ENCODE data around the gene ERICH6B. TPM values are rescaled to one million over a fixed set of nuclear protein-coding genes. Genes with fewer than 3 reads are reported as not detected.

The ERICH6B gene
- total RNA-seq, 1 experiment from 2014 or later = not detected

DNA sequence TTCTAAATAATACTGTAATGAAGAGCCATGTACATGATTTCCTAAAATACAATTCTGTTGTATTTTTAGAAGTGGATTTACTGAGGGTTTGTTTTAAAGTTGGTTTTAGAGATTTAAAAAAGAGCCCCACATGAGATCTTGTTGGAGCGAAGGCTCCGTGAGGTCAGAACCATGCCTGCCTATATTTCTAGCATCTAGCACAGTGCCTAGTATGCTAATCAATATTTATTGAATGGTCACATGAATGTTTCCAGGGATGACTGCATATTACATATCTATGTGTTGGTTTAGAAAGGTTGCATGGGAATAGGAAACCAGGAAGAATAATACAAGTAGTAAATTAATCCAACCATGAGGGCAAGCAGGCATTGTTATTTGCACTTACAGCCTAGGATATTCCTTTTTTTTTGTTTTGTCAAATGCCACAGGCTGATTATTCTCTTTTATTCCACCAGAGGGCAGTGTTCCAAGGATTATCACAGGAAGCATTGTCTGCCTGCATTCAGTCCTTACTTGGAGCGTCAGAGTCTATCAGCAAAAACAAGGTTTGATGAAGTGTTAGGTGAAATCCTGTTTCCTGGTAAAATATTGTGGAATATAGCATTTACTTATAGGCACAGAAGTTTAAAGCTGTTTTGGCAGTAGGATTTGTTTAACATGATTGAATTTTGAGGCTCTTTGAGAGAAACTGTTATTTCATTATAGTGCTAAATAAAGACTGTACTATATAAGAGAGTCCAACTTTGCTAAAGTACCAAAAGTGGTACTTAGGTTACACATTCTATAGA lies 104.0 kb downstream of the ERICH6B start:
- H3K36me3 ChIP-seq (ENCODE audit: low read depth, low read length) = peaks cover 13% of the 10 kb centered on the region
- H3K4me3 ChIP-seq (ENCODE audit: low read length) = peak overlapping the region; percentile 28; the same call in 1 of the 2 replicates
- ATAC-seq (peak; percentile 65), DNase-seq (peak; percentile 77)
- H3K9me3 ChIP-seq (ENCODE audit: low read length) = no peaks in the 10 kb centered on the region
- BruUV-seq (replicated peaks) = TSS peak; percentile 44
- H3K9me2 ChIP-seq (replicated peaks; ENCODE audit: low read length) = no peaks in the 10 kb centered on the region
- peaks cover 4% of the 10 kb centered on the region for H3F3A ChIP-seq (ENCODE audit: low read length, unreplicated experiment)
- no peaks in the 10 kb centered on the region for H3K79me2 ChIP-seq (ENCODE audit: low read length)
- POLR2A ChIA-PET (ENCODE audit: unreplicated experiment) = no interaction called here
- intact Hi-C loops (cut with micrococcal nuclease) = loop anchor here (1.0 kb wide), 1 partner anchor 207 kb away; no protein-coding TSS in a partner anchor
- H3K4me2 ChIP-seq (ENCODE audit: low read length) = peak overlapping the region; percentile 70
- no peaks in the 10 kb centered on the region for H4K20me1 ChIP-seq (ENCODE audit: low read length)
- TF ChIP-seq, protein P1, sequence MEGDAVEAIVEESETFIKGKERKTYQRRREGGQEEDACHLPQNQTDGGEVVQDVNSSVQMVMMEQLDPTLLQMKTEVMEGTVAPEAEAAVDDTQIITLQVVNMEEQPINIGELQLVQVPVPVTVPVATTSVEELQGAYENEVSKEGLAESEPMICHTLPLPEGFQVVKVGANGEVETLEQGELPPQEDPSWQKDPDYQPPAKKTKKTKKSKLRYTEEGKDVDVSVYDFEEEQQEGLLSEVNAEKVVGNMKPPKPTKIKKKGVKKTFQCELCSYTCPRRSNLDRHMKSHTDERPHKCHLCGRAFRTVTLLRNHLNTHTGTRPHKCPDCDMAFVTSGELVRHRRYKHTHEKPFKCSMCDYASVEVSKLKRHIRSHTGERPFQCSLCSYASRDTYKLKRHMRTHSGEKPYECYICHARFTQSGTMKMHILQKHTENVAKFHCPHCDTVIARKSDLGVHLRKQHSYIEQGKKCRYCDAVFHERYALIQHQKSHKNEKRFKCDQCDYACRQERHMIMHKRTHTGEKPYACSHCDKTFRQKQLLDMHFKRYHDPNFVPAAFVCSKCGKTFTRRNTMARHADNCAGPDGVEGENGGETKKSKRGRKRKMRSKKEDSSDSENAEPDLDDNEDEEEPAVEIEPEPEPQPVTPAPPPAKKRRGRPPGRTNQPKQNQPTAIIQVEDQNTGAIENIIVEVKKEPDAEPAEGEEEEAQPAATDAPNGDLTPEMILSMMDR (conservative IDR thresholded peaks at IDR 0.05; ENCODE audit: low read depth, low read length) = peak; percentile 83
- TF ChIP-seq EZH2 (IDR thresholded peaks at IDR 0.05; ENCODE audit: low read length, unreplicated experiment) = no peak
- no peak for TF ChIP-seq EZH2phosphoT487 (IDR thresholded peaks at IDR 0.05; ENCODE audit: borderline replicate concordance, low read length)
- peak overlapping the region; percentile 94 for H3K27ac ChIP-seq (ENCODE audit: low read length)
- peaks cover 15% of the 10 kb centered on the region for H3K4me1 ChIP-seq (ENCODE audit: insufficient read depth, low read length)
- no peak overlapping the region for H2AFZ ChIP-seq (ENCODE audit: low read length)
- CTCF ChIA-PET = no interaction called here
- no peaks in the 10 kb centered on the region for H3K27me3 ChIP-seq (ENCODE audit: low read length)
- peak overlapping the region; percentile 58 for H3K9ac ChIP-seq (ENCODE audit: low read length)

DNA sequence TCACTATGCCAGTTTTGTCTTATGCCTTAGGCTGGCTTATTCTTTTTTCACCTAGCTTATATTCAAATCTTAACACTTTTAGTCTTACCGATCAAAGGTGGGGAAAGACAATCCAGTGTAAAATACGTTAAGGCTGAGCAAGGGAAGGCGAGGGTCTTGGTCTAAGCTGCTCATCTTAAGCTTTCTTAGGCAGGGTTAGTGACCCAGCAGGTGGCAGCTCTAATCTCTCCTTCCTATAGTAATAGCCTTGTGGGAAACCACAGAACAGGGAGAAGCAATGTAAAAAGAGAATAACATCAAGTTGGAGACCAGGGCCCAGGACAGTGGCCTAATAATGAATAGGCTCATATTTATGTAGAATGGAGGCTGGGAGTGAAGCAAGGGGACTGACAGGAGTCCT lies 104.9 kb downstream of the ERICH6B start:
- H3K27me3 ChIP-seq (ENCODE audit: low read length) = no peaks in the 10 kb centered on the region
- H3K4me2 ChIP-seq (ENCODE audit: low read length) = no peak overlapping the region
- peaks cover 15% of the 10 kb centered on the region for H3K4me1 ChIP-seq (ENCODE audit: insufficient read depth, low read length)
- no peak overlapping the region for H3K4me3 ChIP-seq (ENCODE audit: low read length)
- TF ChIP-seq EZH2phosphoT487 (IDR thresholded peaks at IDR 0.05; ENCODE audit: borderline replicate concordance, low read length) (no peak), EZH2 (IDR thresholded peaks at IDR 0.05; ENCODE audit: low read length, unreplicated experiment) (no peak)
- TF ChIP-seq, protein P1 (conservative IDR thresholded peaks at IDR 0.05; ENCODE audit: low read depth, low read length) = no peak
- H3K27ac ChIP-seq (ENCODE audit: low read length) = no peak overlapping the region
- intact Hi-C loops (cut with micrococcal nuclease) = loop anchor here (1.0 kb wide), 1 partner anchor 208 kb away; no protein-coding TSS in a partner anchor
- ChIA-PET POLR2A (ENCODE audit: unreplicated experiment) (no interaction called here), CTCF (interaction anchor here (0.6 kb wide), 1 partner anchor 23 kb away, joined by 3 read pairs; no protein-coding TSS in a partner anchor)
- H3K9ac ChIP-seq (ENCODE audit: low read length) = no peak overlapping the region
- H4K20me1 ChIP-seq (ENCODE audit: low read length) = no peaks in the 10 kb centered on the region
- peaks cover 7% of the 10 kb centered on the region; the same call in 1 of the 2 replicates for H3K36me3 ChIP-seq (ENCODE audit: low read depth, low read length)
- H2AFZ ChIP-seq (ENCODE audit: low read length) = no peak overlapping the region
- ATAC-seq = 0 out of 2 replicates have a peak, but pooled peaks have one; percentile 11
- H3F3A ChIP-seq (ENCODE audit: low read length, unreplicated experiment) = peaks cover 4% of the 10 kb centered on the region
- no peaks in the 10 kb centered on the region for H3K9me3 ChIP-seq (ENCODE audit: low read length)
- DNase-seq = no peak
- no peaks in the 10 kb centered on the region for H3K9me2 ChIP-seq (replicated peaks; ENCODE audit: low read length)
- no TSS peak for BruUV-seq (replicated peaks)
- H3K79me2 ChIP-seq (ENCODE audit: low read length) = no peaks in the 10 kb centered on the region

DNA sequence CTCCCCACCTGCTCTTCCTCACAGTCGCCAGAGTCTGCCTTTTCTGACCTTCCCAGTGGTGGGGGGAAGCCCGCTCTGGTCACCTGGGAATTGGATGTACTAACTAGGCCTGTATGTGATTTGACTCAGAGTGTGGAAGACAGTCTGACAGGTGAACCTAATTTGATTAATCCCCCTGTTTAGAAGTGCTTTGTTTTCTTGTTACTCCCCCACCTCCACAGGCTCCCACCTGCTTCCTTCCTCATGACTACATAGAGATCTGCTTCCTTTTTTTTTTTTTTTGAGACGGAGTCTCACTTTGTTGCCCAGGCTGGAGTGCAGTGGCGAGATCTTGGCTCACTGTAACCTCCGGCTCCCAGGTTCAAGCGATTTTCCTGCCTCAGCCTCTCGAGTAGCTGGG lies 106.8 kb downstream of the ERICH6B start:
- intact Hi-C loops (cut with micrococcal nuclease) = no loop called here
- H3K36me3 ChIP-seq (ENCODE audit: low read depth, low read length) = peaks cover 16% of the 10 kb centered on the region; the same call in 1 of the 2 replicates
- CTCF ChIA-PET = no interaction called here

More for the DNA sequence above, 106.8 kb downstream of the ERICH6B start:
- Histone ChIP-seq H3K4me3 (ENCODE audit: low read length) (no peak overlapping the region), H3K4me2 (ENCODE audit: low read length) (no peak overlapping the region), H3K9me3 (ENCODE audit: low read length) (no peaks in the 10 kb centered on the region), H3K4me1 (ENCODE audit: insufficient read depth, low read length) (peaks cover 15% of the 10 kb centered on the region), H3F3A (ENCODE audit: low read length, unreplicated experiment) (peaks cover 4% of the 10 kb centered on the region), H3K9ac (ENCODE audit: low read length) (no peak overlapping the region), H3K27ac (ENCODE audit: low read length) (no peak overlapping the region), H2AFZ (ENCODE audit: low read length) (no peak overlapping the region), H4K20me1 (ENCODE audit: low read length) (no peaks in the 10 kb centered on the region), H3K27me3 (ENCODE audit: low read length) (no peaks in the 10 kb centered on the region), H3K79me2 (ENCODE audit: low read length) (no peaks in the 10 kb centered on the region), H3K9me2 (replicated peaks; ENCODE audit: low read length) (no peaks in the 10 kb centered on the region)
- POLR2A ChIA-PET (ENCODE audit: unreplicated experiment) = no interaction called here
- no peak for TF ChIP-seq EZH2phosphoT487 (IDR thresholded peaks at IDR 0.05; ENCODE audit: borderline replicate concordance, low read length)
- BruUV-seq (replicated peaks) = no TSS peak
- DNase-seq (no peak), ATAC-seq (no peak)
